RCC 7860 (cell line): ENCODE results near the gene CAPN12.
A peak's percentile ranks its signal among the peaks of the same experiment; 100 is the strongest.

ENCODE experiments used
- DNase-seq: peaks from one replicate; pipeline ENCODE4 v3.0.0-alpha.2; 2015; ENCODE audit warnings: low spot score
- FAIRE-seq: peaks from 2 replicates; lab custom pipeline; 2012; peaks lifted over from hg19 to GRCh38; lab: Jason Lieb, UNC

CAPN12 gene

GRCh38 chr19:38712161-38712748, 32.0 kb downstream of the CAPN12 start:
- no peak for FAIRE-seq
- no peak for DNase-seq

GRCh38 chr19:38711726-38712153, 32.5 kb downstream of the CAPN12 start:
- FAIRE-seq, result peak; percentile 92
- DNase-seq, result peak; percentile 90

GRCh38 chr19:38710928-38711725, 33.1 kb downstream of the CAPN12 start:
- FAIRE-seq (peak; percentile 41), DNase-seq (peak; percentile 69)

- DNase-seq (no peak), FAIRE-seq (no peak)
Observed at GRCh38 chr19:38710416-38710702, 33.9 kb downstream of the CAPN12 start.

GRCh38 chr19:38709671-38710415, 34.4 kb downstream of the CAPN12 start:
- DNase-seq (no peak), FAIRE-seq (no peak)

GRCh38 chr19:38709119-38709518, 35.2 kb downstream of the CAPN12 start:
- FAIRE-seq (no peak), DNase-seq (no peak)

- FAIRE-seq (no peak), DNase-seq (no peak)
Observed at GRCh38 chr19:38708413-38709024, 35.8 kb downstream of the CAPN12 start.

GRCh38 chr19:38707512-38708114, 36.7 kb downstream of the CAPN12 start:
- peak; percentile 91 for DNase-seq
- peak; percentile 85 for FAIRE-seq

- DNase-seq (no peak), FAIRE-seq (no peak)
Observed at GRCh38 chr19:38706792-38707511, 37.3 kb downstream of the CAPN12 start.

GRCh38 chr19:38705197-38706019, 38.9 kb downstream of the CAPN12 start:
- FAIRE-seq, result no peak

GRCh38 chr19:38704488-38705026, 39.7 kb downstream of the CAPN12 start:
- FAIRE-seq, result no peak
- DNase-seq, result no peak

More at GRCh38 chr19:38705197-38706019, 38.9 kb downstream of the CAPN12 start:
- no peak for DNase-seq

GRCh38 chr19:38703509-38703908, 40.8 kb downstream of the CAPN12 start:
- DNase-seq, result no peak
- FAIRE-seq, result no peak

GRCh38 chr19:38702278-38702677, 42.0 kb downstream of the CAPN12 start:
- DNase-seq (no peak), FAIRE-seq (no peak)

- FAIRE-seq, result no peak
Observed at GRCh38 chr19:38701455-38702063, 42.7 kb downstream of the CAPN12 start.

GRCh38 chr19:38700902-38701454, 43.3 kb downstream of the CAPN12 start:
- FAIRE-seq (no peak), DNase-seq (no peak)

More at GRCh38 chr19:38701455-38702063, 42.7 kb downstream of the CAPN12 start:
- no peak for DNase-seq

GRCh38 chr19:38700350-38700901, 43.8 kb downstream of the CAPN12 start:
- DNase-seq, result no peak
- no peak for FAIRE-seq

- DNase-seq (no peak), FAIRE-seq (no peak)
Observed at GRCh38 chr19:38699647-38700349, 44.5 kb downstream of the CAPN12 start.

- FAIRE-seq, result no peak
- DNase-seq, result no peak
Observed at GRCh38 chr19:38699027-38699346, 45.3 kb downstream of the CAPN12 start.
